MM.1S (cell line): ENCODE results near the gene PIK3C2G.

Experiments used
- EZH2 ChIP-seq: fragments of 300-600 bp; sonication (generic); optimal IDR thresholded peaks from 2 replicates; pipeline ENCODE3; 2017; ENCODE audit warnings: low read depth, mild to moderate bottlenecking, antibody characterized with exemption, low read length, mixed read lengths
- EZH2phosphoT487 ChIP-seq: fragments of 300-600 bp; sonication (generic); IDR thresholded peaks from 2 replicates; pipeline ENCODE4 v1.6.1; 2018; ENCODE audit warnings: antibody characterized with exemption, low read length
- TF ChIP-seq, protein P1 (sequence below): fragments of 300-600 bp; sonication (generic); IDR thresholded peaks from 2 replicates; pipeline ENCODE4 v1.5.1; 2016; ENCODE audit warnings: antibody characterized with exemption, low read length, mixed read lengths

DNA sequence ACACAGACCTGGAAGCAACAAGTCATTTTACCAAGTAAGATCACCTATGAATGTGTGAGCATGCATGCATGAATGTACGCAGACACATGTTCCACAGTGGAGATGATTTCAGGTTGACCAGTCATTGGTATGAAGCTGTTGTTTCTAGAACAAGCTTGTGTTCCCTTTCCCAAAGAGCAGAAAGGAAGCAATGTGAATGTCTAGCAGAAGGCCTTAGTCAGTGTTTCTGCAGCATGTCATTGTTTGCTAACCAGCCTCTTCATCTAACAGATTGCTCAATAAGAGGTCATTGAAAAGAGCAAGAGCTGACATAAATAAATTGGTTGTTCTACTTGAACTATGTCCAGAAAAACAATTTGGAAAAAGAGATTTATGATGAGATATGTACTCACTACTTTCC, 285.1 kb downstream of the PIK3C2G start:
- TF ChIP-seq, protein P1, sequence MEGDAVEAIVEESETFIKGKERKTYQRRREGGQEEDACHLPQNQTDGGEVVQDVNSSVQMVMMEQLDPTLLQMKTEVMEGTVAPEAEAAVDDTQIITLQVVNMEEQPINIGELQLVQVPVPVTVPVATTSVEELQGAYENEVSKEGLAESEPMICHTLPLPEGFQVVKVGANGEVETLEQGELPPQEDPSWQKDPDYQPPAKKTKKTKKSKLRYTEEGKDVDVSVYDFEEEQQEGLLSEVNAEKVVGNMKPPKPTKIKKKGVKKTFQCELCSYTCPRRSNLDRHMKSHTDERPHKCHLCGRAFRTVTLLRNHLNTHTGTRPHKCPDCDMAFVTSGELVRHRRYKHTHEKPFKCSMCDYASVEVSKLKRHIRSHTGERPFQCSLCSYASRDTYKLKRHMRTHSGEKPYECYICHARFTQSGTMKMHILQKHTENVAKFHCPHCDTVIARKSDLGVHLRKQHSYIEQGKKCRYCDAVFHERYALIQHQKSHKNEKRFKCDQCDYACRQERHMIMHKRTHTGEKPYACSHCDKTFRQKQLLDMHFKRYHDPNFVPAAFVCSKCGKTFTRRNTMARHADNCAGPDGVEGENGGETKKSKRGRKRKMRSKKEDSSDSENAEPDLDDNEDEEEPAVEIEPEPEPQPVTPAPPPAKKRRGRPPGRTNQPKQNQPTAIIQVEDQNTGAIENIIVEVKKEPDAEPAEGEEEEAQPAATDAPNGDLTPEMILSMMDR, result no peak
- TF ChIP-seq EZH2phosphoT487, result no peak
- TF ChIP-seq EZH2, result no peak
